ENCODE results near the gene PRR5L. TPM values are rescaled to one million over a fixed set of nuclear protein-coding genes. Genes with fewer than 3 reads are reported as not detected.

Gene PRR5L
- total RNA-seq, 1 experiment from 2014 or later = 23.9 TPM

DNA sequence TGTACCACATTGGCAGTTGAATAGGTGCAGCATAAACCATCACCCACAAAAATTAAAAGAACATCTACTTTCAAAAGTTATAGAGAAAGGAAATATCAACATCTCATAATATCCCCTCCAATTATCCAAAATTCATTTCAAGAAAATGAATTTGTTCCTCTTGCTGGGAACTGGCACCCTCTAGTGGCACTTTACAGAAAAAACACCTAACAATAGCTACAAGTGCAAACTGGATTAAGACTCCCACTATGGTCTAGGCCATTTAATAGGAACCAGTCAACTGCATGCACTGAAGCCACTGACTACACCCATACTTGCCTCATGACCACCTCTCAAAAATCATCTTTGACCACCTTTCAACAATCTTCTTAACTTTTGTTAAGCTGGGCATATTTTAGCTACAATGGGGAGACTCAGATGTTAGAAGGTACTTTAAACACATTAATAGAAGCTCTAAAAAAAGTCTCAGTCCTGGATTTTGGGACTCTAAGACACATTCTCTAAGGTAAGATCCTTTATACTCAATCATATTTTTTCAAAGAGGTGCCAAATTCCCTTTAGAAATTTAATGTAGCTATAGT is 196.7 kb downstream of the PRR5L start:
- Mint-ChIP-seq H3K4me1 (ENCODE audit: insufficient read depth, unreplicated experiment) (no peaks in the 10 kb centered on the region), H3K9me3 (ENCODE audit: unreplicated experiment) (no peaks in the 10 kb centered on the region), H3K27ac (ENCODE audit: low read depth, unreplicated experiment) (no peak overlapping the region), H3K27me3 (ENCODE audit: insufficient read depth, unreplicated experiment) (no peaks in the 10 kb centered on the region), H3K36me3 (ENCODE audit: insufficient read depth, unreplicated experiment) (peaks cover 95% of the 10 kb centered on the region), H3K4me3 (ENCODE audit: unreplicated experiment) (no peak overlapping the region)
- intact Hi-C loops (cut with micrococcal nuclease) = loop anchor here (1.0 to 5.0 kb wide), 3 partner anchors 186 to 876 kb away; partner anchors contain the start of gene FJX1
- ChIA-PET POLR2A (interaction anchor here (0.6 to 2.1 kb wide), 8 partner anchors 8 to 200 kb away, joined by 3 to 7 read pairs (median 4); partner anchors contain the start of gene TRAF6), CTCF (interaction anchor here (0.6 to 4.3 kb wide), 49 partner anchors 8 to 1981 kb away, joined by 3 to 61 read pairs (median 4); partner anchors contain the start of gene PRR5L)
- DNase-seq (ENCODE audit: unreplicated experiment) = peak; percentile 61
- BruUV-seq (replicated peaks) = no TSS peak
- TF ChIP-seq, protein P1, sequence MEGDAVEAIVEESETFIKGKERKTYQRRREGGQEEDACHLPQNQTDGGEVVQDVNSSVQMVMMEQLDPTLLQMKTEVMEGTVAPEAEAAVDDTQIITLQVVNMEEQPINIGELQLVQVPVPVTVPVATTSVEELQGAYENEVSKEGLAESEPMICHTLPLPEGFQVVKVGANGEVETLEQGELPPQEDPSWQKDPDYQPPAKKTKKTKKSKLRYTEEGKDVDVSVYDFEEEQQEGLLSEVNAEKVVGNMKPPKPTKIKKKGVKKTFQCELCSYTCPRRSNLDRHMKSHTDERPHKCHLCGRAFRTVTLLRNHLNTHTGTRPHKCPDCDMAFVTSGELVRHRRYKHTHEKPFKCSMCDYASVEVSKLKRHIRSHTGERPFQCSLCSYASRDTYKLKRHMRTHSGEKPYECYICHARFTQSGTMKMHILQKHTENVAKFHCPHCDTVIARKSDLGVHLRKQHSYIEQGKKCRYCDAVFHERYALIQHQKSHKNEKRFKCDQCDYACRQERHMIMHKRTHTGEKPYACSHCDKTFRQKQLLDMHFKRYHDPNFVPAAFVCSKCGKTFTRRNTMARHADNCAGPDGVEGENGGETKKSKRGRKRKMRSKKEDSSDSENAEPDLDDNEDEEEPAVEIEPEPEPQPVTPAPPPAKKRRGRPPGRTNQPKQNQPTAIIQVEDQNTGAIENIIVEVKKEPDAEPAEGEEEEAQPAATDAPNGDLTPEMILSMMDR (IDR thresholded peaks at IDR 0.05; ENCODE audit: unreplicated experiment) = peak; percentile 80

DNA sequence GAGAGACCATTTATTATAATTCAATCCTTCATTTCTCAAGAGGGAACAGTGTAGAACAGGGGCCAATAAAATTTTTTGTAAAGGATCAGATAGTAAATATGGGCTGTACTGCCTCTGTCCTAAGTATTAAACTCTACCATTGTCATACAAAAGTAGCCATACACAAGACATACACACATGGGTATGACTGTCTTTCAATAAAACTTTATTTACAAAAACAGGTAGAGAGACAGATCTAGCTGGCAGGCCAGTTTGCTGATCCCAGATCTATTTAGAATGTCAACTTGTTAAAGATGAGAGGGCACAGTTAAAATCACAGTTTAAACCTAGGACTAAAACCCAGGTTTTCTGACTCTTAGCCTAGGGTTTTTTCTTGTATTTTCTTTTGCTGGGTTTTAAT is 197.2 kb downstream of the PRR5L start:
- BruUV-seq (replicated peaks) = no TSS peak
- no peaks in the 10 kb centered on the region for H3K9me3 Mint-ChIP-seq (ENCODE audit: unreplicated experiment)
- POLR2A ChIA-PET = interaction anchor here (0.6 to 2.1 kb wide), 8 partner anchors 8 to 200 kb away, joined by 3 to 7 read pairs (median 4); partner anchors contain the start of gene TRAF6
- H3K27ac Mint-ChIP-seq (ENCODE audit: low read depth, unreplicated experiment) = no peak overlapping the region
- CTCF ChIA-PET = interaction anchor here (0.6 to 4.3 kb wide), 47 partner anchors 8 to 1982 kb away, joined by 3 to 61 read pairs (median 4); partner anchors contain the start of gene PRR5L
- DNase-seq (ENCODE audit: unreplicated experiment) = no peak
- no peaks in the 10 kb centered on the region for H3K4me1 Mint-ChIP-seq (ENCODE audit: insufficient read depth, unreplicated experiment)
- intact Hi-C loops (cut with micrococcal nuclease) = loop anchor here (5.0 kb wide), 2 partner anchors 186 to 876 kb away; partner anchors contain the start of gene FJX1
- no peak overlapping the region for H3K4me3 Mint-ChIP-seq (ENCODE audit: unreplicated experiment)
- H3K27me3 Mint-ChIP-seq (ENCODE audit: insufficient read depth, unreplicated experiment) = no peaks in the 10 kb centered on the region
- TF ChIP-seq, protein P1 (IDR thresholded peaks at IDR 0.05; ENCODE audit: unreplicated experiment) = no peak
- H3K36me3 Mint-ChIP-seq (ENCODE audit: insufficient read depth, unreplicated experiment) = peaks cover 93% of the 10 kb centered on the region

DNA sequence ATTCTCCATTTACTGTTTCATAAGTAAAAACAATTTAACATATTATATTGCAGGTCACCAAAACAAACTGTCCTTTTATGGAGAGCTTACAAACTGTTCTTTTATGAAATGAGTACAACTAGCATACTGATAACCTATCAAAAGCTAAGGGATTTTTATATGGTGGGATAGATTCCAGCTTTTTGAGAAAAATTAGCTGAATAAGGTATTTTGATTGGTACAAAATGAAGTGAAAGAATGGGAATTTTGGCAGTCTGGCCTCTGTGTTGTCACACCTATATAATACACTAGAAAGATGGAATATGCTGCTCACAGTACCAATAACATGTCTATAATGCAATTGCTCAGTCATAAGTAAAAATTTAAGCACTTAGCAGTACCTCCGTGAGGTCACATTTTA is 202.6 kb downstream of the PRR5L start:
- TF ChIP-seq, protein P1 (IDR thresholded peaks at IDR 0.05; ENCODE audit: unreplicated experiment) = no peak
- Mint-ChIP-seq H3K36me3 (ENCODE audit: insufficient read depth, unreplicated experiment) (peaks cover 80% of the 10 kb centered on the region), H3K9me3 (ENCODE audit: unreplicated experiment) (no peaks in the 10 kb centered on the region), H3K4me1 (ENCODE audit: insufficient read depth, unreplicated experiment) (peaks cover 18% of the 10 kb centered on the region), H3K27me3 (ENCODE audit: insufficient read depth, unreplicated experiment) (no peaks in the 10 kb centered on the region), H3K4me3 (ENCODE audit: unreplicated experiment) (no peak overlapping the region), H3K27ac (ENCODE audit: low read depth, unreplicated experiment) (no peak overlapping the region)
- DNase-seq (ENCODE audit: unreplicated experiment) = no peak
- ChIA-PET CTCF (interaction anchor here (0.7 to 3.0 kb wide), 3 partner anchors 10 to 20 kb away, joined by 3 to 12 read pairs (median 12); partner anchors contain the start of gene TRAF6), POLR2A (interaction anchor here (0.6 to 3.6 kb wide), 2 partner anchors 10 to 876 kb away, joined by 3 to 22 read pairs; partner anchors contain the start of gene TRAF6)
- BruUV-seq (replicated peaks) = no TSS peak
- intact Hi-C loops (cut with micrococcal nuclease) = no loop called here

DNA sequence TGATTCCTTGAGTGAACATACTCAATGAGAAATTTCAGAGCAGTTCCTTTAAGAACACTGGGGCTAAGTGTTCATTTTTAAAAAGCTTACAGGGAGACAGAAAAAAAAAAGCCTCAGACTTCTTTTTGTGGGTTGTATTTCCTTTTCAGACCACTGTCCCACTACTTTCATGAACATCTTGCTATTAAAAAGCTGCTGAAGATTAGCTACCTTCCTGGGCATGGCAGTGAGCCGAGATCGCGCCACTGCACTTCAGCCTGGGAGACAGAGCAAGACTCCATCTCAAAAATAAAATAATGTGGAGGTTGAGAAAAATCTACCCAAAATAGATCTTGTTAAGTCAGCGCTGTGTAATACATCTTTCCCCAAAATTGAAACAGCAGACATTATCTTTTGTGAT is 203.2 kb downstream of the PRR5L start:
- BruUV-seq (replicated peaks) = no TSS peak
- Mint-ChIP-seq H3K27ac (ENCODE audit: low read depth, unreplicated experiment) (no peak overlapping the region), H3K9me3 (ENCODE audit: unreplicated experiment) (no peaks in the 10 kb centered on the region), H3K4me3 (ENCODE audit: unreplicated experiment) (no peak overlapping the region), H3K27me3 (ENCODE audit: insufficient read depth, unreplicated experiment) (no peaks in the 10 kb centered on the region), H3K36me3 (ENCODE audit: insufficient read depth, unreplicated experiment) (peaks cover 75% of the 10 kb centered on the region), H3K4me1 (ENCODE audit: insufficient read depth, unreplicated experiment) (peaks cover 18% of the 10 kb centered on the region)
- CTCF ChIA-PET = interaction anchor here (0.7 to 3.0 kb wide), 3 partner anchors 9 to 21 kb away, joined by 3 to 12 read pairs (median 12); partner anchors contain the start of gene TRAF6
- intact Hi-C loops (cut with micrococcal nuclease) = no loop called here
- TF ChIP-seq, protein P1 (IDR thresholded peaks at IDR 0.05; ENCODE audit: unreplicated experiment) = no peak
- no peak for DNase-seq (ENCODE audit: unreplicated experiment)
- POLR2A ChIA-PET = interaction anchor here (0.6 to 3.6 kb wide), 2 partner anchors 9 to 605 kb away, joined by 3 to 22 read pairs; partner anchors contain the start of gene TRAF6

Data from MCF 10A (cell line).